GM12875 (cell line): ENCODE data around the gene LCN10.
"Not testable (repeated sequence)": the region's sequence is repeated elsewhere in the genome, so short reads cannot be mapped to it uniquely, and the experiment has no call there.

Experiments
- H3K4me3 ChIP-seq: one replicate; pipeline ENCODE4 v1.5.1; 2011; ENCODE audit warnings: low read depth, low read length, control low read depth
- TF ChIP-seq, protein P1 (sequence below): IDR thresholded peaks from 2 replicates; pipeline ENCODE4 v1.5.1; 2011; ENCODE audit warnings: low read depth, mild to moderate bottlenecking, control low read depth, inconsistent platforms, low read length, moderate library complexity, borderline replicate concordance; ENCODE audit not compliant: insufficient read depth

LCN10 gene

GRCh38 chr9:136776947-136777346, 34.2 kb upstream of the LCN10 start:
- TF ChIP-seq, protein P1, sequence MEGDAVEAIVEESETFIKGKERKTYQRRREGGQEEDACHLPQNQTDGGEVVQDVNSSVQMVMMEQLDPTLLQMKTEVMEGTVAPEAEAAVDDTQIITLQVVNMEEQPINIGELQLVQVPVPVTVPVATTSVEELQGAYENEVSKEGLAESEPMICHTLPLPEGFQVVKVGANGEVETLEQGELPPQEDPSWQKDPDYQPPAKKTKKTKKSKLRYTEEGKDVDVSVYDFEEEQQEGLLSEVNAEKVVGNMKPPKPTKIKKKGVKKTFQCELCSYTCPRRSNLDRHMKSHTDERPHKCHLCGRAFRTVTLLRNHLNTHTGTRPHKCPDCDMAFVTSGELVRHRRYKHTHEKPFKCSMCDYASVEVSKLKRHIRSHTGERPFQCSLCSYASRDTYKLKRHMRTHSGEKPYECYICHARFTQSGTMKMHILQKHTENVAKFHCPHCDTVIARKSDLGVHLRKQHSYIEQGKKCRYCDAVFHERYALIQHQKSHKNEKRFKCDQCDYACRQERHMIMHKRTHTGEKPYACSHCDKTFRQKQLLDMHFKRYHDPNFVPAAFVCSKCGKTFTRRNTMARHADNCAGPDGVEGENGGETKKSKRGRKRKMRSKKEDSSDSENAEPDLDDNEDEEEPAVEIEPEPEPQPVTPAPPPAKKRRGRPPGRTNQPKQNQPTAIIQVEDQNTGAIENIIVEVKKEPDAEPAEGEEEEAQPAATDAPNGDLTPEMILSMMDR: no peak
- no peak overlapping the region for H3K4me3 ChIP-seq

DNA sequence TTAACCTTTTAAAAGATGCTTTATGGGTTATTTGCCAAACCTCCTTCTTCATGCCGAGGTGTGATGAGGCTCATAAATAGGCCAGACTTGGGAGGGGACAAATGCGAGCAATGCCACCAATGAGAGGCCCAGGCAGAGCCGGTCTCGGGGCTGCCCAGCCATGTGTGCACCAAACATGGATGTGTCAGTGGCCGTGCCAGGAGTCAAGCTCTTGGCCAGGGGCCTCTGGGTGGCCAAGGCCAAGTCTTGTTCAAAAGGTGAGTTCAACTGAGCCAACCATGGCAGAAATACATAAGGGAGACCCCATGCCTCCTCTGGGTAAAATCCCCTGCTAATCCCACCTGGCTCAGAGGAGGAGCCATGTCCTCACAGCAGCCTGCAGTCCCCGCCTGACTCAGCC, 32.5 kb upstream of the LCN10 start:
- TF ChIP-seq, protein P1: no peak
- H3K4me3 ChIP-seq: no peak overlapping the region

DNA sequence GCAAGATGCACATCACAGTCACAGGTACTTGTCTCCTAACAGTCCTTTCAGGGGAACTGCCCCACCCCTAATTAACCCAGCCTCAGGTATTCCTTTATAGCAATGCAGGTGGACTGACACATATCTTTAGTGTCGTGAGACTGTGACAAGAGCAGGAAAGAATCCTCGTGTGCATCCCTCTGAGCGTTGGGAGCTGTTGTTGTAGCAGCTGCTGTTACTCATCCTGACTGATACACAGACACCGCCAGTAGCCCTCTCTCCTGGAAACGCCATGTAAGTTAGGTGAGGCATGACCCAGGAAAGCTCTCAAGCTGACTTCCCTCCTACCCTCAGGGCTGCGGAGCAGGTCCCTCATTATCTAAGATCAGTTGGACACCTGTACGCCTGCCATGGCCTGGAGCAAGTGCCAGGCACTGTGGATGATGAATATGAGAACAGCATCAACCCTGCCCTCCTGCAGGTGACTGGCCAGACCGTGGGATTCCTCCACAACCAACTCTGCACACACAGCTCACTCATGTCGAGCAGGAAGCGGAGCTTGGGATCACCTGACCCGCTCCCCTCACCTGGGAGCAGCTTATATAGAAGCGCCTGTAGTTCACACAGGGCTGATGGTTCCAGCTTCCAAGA, 31.8 kb upstream of the LCN10 start:
- H3K4me3 ChIP-seq: no peak overlapping the region
- TF ChIP-seq, protein P1: no peak

DNA sequence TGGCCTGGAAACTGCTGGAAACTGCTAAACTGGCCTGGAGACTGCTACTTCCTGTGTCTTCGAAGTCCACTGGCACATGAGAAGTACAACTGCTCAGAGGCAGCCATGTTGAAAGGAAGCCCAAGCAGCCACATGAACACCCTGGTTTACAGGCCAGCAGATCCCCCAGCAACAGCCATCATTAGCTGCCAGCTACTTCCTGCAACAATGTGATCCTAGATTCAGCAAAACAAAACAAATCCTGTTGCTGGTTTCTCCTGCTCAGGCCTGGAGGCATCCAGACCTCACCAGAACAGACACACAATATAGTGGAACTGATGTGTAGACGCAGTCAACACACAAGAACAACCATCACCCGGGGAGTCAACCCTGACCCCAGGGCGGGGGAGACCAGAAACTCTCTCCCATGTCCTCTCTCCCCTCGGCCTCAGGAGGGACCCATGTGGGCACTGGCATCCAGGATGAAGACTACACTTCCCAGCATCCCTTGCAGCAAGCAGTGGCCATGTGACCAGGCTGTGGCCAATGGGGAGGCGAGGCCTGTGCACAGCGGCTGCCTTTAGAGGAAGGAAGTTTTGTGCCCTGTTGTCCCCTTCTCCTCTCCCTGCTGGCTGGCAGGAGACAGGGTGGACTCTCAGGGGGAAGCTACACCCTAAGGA, 30.8 kb upstream of the LCN10 start:
- no peak overlapping the region for H3K4me3 ChIP-seq
- TF ChIP-seq, protein P1: no peak

DNA sequence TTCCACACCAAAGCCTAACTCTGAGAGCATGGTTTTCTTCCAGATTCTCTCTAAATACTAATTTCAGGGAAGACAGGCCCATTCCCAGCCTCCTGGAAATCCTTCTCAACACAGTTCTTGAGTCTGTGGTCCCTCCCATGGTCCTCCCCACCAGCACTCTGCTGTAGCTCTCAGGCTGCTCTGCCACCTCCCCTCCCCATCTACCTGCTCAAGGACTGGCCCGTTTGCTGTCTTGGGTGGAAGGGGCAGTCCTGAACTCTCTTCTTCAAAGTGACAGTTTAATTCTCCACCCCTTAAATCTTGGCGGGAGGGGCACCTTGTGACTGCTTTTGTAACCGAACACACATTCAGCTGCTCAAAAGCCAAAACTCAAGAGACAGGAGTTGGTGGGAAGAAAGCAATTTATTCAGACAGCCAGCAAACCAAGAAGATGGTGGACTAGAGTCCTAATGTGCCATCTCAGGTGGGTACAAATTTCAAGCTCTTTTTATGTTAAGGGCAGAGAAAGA, 29.2 kb upstream of the LCN10 start:
- H3K4me3 ChIP-seq: no peak overlapping the region
- TF ChIP-seq, protein P1: no peak

- no peak overlapping the region for H3K4me3 ChIP-seq
- TF ChIP-seq, protein P1: peak; percentile 77
Measured at GRCh38 chr9:136769710-136770191, 27.0 kb upstream of the LCN10 start.

DNA sequence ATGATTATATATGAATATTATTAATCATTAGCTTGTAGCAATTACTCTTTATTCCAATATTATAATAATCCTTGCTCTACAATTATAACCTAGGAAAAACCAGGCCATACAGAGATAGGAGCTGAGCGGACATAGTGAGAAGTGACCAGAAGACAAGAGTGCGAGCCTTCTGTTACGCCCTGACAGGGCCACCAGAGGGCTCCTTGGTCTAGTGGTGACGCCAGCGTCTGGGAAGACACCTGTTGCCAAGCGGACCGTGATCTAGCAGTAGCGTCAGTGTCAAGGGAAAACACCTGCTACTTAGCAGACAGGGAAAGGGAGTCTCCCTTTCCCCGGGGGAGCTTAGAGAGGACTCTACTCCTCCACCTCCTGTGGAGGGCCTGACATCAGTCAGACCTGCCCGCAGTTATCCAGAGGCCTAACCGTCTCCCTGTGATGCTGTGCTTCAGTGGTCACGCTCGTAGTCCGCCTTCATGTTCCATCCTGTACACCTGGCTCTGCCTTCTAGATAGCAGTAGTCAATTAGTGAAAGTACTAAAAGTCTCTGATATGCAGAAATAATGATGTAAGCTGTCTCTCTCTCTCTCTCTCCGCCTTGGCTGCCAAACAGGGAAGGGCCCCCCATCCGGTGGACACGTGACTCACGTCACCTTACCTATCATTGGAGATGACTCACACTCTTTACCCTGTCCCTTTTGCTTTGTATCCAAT, 23.8 kb upstream of the LCN10 start:
- H3K4me3 ChIP-seq: not testable (repeated sequence)

GRCh38 chr9:136765745-136766409, 23.1 kb upstream of the LCN10 start:
- H3K4me3 ChIP-seq: peak overlapping the region; percentile 31
